NCI-H774 (cell line): Measurements from ENCODE around the gene PIP5K1C.
A peak's percentile ranks its signal among the peaks of the same experiment; 100 is the strongest.

Experiments used
- DNase-seq: peaks from one replicate; lab custom pipeline; 2025; lab: John Stamatoyannopoulos, UW

The PIP5K1C gene, protein sequence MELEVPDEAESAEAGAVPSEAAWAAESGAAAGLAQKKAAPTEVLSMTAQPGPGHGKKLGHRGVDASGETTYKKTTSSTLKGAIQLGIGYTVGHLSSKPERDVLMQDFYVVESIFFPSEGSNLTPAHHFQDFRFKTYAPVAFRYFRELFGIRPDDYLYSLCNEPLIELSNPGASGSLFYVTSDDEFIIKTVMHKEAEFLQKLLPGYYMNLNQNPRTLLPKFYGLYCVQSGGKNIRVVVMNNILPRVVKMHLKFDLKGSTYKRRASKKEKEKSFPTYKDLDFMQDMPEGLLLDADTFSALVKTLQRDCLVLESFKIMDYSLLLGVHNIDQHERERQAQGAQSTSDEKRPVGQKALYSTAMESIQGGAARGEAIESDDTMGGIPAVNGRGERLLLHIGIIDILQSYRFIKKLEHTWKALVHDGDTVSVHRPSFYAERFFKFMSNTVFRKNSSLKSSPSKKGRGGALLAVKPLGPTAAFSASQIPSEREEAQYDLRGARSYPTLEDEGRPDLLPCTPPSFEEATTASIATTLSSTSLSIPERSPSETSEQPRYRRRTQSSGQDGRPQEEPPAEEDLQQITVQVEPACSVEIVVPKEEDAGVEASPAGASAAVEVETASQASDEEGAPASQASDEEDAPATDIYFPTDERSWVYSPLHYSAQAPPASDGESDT

DNA sequence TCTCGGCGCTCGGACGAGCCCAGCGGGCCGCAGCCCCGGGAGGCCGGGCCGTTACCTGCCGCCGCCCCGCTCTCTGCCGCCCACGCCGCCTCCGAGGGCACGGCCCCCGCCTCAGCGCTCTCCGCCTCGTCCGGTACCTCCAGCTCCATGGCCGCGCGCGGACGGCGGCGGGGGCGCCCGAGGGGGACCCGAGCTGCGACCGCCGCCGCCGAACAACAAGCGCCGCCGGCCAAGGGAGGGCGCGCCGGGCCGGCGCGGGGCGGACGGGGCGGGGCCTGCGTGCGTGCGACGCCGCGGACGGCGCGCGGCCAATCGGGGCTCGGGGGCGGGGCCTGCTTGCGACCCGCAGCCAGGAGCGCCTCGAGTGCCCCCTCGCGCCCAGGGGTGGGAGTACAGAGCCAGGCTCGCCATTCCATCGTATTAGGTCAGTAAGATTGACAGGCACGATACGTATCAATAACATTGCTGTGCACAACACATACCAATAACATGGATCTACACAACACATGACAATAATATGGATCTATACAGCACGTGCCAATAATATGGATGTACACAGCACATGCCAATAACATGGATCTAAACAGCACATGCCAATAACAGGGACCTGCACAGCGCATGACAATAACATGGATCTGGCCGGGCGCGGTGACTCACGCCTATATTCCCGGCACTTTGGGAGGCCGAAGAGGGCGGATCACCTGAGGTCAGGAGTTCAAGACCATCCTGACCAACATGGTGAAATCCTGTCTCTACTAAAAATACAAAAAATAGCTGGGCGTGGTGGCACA lies at the start of gene PIP5K1C:
Gene PIP5K1C, minus strand, starts transcription at position 227 of the 791 bp plus-strand sequence. Its CDS starts 78 bp downstream, at position 149.
- peak; percentile 83 for DNase-seq

DNA sequence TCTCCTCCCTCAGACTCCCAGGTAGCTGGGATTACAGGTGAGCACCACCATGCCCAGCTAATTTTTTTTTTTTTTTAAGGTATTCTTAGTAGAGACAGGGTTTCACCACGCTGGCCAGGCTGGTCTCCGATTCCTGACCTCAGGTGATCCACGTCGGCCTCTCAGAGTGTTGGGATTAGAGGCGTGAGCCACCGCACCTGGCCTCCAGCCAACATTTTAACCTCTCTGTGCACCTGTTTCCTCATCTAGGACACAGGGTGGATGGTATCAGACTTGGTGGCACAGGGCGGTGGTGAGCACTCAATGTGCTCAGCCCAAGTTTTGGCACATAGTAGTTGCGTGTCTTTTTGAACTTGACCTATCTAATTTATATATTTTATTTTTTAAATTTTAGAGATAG lies 48.7 kb upstream of the PIP5K1C start:
- DNase-seq: no peak

DNA sequence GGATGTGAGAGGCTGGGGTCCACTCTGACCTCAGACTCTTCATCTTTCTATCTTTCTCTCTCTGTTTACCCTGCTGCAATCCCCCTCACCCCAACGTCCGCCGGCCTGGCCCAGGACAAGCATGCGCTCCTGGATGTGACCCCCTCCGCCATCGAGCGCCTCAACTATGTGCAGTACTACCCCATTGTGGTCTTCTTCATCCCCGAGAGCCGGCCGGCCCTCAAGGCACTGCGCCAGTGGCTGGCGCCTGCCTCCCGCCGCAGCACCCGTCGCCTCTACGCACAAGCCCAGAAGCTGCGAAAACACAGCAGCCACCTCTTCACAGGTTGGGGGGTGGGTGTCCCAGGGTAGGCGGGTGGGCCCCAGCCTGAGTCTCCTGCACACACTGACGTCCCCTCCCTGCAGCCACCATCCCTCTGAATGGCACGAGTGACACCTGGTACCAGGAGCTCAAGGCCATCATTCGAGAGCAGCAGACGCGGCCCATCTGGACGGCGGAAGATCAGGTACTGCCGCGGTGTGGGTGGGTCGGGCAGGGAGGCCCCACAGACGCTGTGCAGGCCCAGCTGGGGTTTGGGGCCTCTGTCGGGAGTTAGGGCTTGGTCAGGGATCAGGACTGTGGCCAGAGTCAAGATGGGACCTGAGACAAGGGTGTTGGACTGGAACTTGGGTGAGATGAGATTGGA lies 46.2 kb upstream of the PIP5K1C start:
- DNase-seq: no peak

DNA sequence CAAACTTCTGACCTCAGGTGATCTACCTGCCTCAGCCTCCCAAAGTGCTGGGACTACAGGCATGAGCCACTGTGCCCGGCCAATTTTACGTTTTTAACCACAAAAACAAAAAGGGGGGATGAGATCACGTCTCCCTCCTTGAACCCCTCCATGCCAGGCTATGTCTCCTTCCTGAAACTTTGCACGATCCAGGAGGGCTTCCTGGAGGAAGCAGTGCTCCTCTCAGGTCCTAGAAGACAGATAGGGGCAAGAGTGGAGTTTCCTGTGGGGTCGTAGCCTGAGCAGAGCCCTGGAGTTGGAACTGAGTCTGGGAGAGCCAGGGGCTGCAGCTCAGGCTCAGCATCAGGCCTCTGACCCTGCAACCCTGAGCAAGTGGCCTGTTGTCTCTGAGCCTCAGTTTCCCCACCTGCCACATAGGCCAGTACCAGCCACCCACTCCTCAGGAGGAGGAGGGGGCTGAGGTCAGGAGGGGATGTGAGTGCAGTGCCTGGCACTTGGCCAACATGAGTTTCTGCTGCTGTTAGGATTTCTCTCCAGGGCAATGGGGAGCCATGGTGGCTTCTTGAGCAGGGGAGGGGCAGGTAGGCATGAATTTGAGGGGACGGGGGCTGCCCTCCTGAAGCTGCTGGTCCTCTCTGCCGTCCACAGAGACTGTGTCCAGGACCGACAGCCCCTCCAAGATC lies 45.2 kb upstream of the PIP5K1C start:
- no peak for DNase-seq

- no peak for DNase-seq
Observed at GRCh38 chr19:3743486-3743885, 43.2 kb upstream of the PIP5K1C start.

DNA sequence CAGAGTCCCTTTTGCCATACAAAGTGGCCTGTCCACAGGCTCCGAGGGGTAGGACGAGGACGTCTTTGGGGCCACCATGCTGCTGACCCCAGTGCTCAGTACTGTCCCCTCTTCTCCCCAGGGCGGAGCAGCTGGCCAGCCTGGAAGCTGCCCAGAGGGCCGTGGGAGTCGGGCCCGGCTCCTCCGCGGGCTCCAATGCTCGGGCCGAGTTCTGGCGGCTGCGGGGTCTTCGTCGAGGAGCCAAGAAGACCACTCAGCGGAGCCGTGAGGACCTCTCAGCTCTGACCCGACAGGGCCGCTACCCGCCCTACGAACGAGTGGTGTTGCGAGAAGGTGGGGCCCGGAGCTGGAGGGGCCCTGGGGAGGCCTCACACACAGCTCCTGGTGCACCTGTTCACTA lies 40.2 kb upstream of the PIP5K1C start:
- no peak for DNase-seq

DNA sequence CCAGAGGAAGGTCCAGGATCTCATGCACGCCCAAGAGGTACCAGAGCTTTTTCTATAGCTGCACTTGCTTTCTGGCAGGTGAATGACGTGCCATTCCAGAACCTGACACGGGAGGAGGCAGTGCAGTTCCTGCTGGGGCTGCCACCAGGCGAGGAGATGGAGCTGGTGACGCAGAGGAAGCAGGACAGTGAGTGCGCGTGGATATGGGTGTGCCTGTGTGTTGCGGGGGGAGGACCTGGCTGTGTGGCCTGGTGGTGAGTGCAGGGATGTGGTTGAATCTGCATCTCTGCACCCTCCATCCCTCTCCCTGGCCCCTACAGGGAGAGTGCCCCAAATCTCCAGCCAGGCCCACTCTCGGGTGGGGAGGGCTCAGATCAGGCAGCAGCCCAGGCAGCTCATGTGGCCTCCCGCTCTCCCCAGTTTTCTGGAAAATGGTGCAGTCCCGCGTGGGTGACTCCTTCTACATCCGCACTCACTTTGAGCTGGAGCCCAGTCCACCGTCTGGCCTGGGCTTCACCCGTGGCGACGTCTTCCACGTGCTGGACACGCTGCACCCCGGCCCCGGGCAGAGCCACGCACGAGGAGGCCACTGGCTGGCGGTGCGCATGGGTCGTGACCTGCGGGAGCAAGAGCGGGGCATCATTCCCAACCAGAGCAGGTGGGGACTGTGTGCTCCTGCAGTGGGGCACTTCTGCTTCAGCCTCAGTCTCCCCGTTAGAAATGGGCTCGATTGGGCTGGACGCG lies 38.4 kb upstream of the PIP5K1C start:
- no peak for DNase-seq

- no peak for DNase-seq
Observed at GRCh38 chr19:3737487-3738205, 37.4 kb upstream of the PIP5K1C start.

- DNase-seq: no peak
Observed at GRCh38 chr19:3736106-3736724, 35.9 kb upstream of the PIP5K1C start.

- DNase-seq: no peak
Observed at GRCh38 chr19:3734310-3734600, 34.0 kb upstream of the PIP5K1C start.

DNA sequence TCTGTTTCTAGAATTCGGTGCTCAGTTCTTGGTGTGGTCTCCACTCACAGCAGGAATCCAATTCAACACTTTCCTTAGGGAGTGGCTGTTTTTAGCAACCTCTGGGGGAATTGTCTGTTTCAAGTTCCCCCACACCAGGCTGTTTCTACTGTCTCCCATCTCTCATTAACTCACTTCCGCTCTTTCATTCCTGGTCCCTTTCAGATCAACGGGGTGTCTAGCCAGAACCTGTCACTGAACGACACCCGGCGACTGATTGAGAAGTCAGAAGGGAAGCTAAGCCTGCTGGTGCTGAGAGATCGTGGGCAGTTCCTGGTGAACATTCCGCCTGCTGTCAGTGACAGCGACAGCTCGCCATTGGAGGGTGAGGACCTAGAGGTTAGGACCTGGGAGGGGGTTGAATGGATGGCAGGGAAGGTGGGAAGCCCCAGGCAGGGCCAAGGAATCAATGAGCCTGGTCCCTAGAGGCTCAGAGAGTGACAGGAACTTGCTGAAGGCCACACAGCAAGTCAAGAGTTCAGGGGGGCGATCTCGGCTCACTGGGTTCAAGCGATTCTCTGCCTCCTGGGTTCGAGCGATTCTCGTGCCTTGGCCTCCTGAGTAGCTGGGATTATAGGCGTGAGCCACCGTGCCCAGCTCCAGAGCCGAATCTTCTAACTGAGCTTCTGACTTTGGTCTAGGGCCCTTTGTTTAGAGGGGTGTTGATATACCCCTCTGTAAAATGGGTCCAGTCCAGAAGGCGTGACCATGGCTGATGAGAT lies 33.5 kb upstream of the PIP5K1C start:
- no peak for DNase-seq

DNA sequence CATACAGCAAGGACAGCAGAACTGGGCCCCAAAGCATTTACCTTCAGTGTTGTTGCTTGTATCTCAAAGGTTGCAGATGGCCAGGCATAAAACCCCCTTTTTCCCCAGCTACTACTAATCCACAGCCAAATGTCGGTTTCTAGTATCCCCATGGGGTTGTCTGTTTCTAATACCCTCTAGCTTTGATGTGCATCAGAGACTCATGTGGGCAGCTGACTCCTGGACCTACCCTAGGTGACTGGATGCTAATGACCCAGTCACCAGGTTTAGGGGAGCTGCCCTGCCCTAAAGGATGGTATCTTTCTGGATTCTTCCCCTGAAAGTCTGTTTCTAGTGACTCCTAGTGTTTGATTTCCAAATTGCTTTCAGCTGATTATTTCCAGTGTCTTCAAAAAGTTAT lies 31.8 kb upstream of the PIP5K1C start:
- DNase-seq: no peak

DNA sequence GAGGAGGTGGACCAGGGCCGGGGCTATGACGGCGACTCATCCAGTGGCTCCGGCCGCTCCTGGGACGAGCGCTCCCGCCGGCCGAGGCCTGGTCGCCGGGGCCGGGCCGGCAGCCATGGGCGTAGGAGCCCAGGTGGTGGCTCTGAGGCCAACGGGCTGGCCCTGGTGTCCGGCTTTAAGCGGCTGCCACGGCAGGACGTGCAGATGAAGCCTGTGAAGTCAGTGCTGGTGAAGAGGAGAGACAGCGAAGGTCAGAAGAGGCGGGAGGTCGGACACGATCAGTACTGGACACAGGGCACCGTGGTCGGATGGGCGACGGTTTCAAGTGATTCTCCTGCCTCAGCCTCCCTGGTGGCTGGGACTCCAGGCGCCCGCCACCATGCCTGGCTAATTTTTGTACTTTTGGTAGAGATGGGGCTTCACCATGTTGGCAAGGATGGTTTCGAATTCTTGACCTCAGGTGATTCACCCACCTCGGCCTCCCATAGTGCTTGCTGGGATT lies 30.2 kb upstream of the PIP5K1C start:
- no peak for DNase-seq

- DNase-seq: peak; percentile 48
Observed at GRCh38 chr19:3725640-3726310, 25.5 kb upstream of the PIP5K1C start.

- DNase-seq: no peak
Observed at GRCh38 chr19:3725121-3725520, 24.9 kb upstream of the PIP5K1C start.

- no peak for DNase-seq
Observed at GRCh38 chr19:3723883-3724282, 23.6 kb upstream of the PIP5K1C start.

GRCh38 chr19:3723110-3723488 lies 22.8 kb upstream of the PIP5K1C start:
- DNase-seq: no peak

- DNase-seq: peak; percentile 36
Observed at GRCh38 chr19:3722443-3723109, 22.3 kb upstream of the PIP5K1C start.
